H54 (cell line): Measurements from ENCODE around the gene ZBED6.
"Not testable (repeated sequence)": the region's sequence is repeated elsewhere in the genome, so short reads cannot be mapped to it uniquely, and the experiment has no call there.

Experiments used
- DNase-seq: peaks from one replicate; pipeline ENCODE4 v3.0.0; 2011; ENCODE audit warnings: low spot score, mixed read lengths; ENCODE audit not compliant: insufficient read length
- FAIRE-seq: peaks from 3 replicates; lab custom pipeline; 2011; peaks lifted over from hg19 to GRCh38; lab: Jason Lieb, UNC
- POLR2A ChIP-seq: IDR thresholded peaks from 2 replicates; pipeline ENCODE4 v1.6.1; 2011; ENCODE audit warnings: low read depth, mild to moderate bottlenecking, low read length

Gene ZBED6

DNA sequence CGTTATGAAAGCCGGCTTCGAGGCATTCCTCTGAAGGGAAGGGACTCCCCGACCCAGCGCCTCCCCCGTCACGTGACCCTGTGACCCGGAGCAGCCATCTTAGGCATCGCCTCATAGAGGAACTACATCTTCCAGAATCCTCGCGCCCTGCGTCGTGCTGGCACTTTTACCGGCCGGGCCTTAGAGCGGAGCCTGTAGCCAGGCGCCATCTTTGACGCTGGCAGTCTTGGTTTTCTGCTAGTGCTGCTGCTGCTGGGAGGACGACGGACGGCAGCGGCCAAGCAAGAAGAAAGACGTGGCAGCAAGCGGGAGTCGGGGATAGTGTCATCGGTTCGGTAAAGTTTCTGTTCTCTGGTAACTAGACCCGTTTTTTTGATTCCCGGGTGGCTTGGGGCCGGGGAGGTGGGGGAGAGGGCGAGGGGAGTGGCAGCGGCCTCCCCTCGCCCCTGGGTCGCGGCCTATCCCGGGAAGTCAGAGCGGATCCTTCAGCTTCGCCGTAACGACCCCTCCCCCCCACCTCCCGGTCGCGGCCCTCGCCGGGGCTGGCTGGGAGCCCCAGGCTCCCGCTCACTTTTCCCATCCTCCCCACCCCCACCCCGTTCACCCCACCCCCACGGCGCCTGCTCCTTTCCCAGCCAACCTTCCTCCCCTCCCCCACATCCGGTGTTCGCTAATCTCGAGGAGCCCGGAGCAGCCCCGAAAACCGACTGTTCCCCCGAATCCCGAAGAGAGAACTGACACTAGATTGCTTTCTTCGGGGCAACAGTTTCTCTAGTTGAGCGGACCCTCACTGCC lies at the start of gene ZBED6, which contains the start of gene ZC3H11A:
Gene ZBED6, plus strand, starts transcription at position 183 of the 795 bp plus-strand sequence. CDS start 1,900 bp downstream, outside the sequence.
Gene ZC3H11A, plus strand, starts transcription at position 183 of the 795 bp plus-strand sequence. CDS start 21,448 bp downstream, outside the sequence.
- FAIRE-seq (peak; percentile 61), DNase-seq (peak; percentile 85)
- TF ChIP-seq POLR2A, result peak; percentile 38

- TF ChIP-seq POLR2A, result no peak
- FAIRE-seq (no peak), DNase-seq (no peak)
These were observed 49.1 kb upstream of the ZBED6 start for GRCh38 chr1:203746281-203746680.

DNA sequence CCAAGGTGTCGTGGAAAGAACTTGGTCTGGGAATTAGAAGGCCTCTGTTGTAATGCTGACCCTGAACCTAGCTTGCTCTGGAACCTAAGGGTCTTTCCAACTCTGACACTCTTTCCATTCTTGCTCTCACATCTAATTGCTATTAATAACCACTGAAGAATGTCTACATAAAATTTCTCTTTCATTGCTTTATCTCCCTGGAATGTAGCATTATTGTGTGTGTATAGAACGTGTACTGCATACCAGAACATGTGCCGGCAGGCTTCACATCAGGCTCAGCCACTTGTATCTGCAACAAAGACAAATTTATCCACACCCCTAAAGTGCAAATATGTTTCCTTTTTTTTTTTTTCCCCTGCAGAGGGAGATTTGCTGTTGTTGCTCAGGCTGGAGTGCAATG lies 44.4 kb upstream of the ZBED6 start:
- FAIRE-seq, result no peak
- no peak for TF ChIP-seq POLR2A
- no peak for DNase-seq

GRCh38 chr1:203751618-203752361 lies 43.6 kb upstream of the ZBED6 start:
- DNase-seq, FAIRE-seq: not testable (repeated sequence)

DNA sequence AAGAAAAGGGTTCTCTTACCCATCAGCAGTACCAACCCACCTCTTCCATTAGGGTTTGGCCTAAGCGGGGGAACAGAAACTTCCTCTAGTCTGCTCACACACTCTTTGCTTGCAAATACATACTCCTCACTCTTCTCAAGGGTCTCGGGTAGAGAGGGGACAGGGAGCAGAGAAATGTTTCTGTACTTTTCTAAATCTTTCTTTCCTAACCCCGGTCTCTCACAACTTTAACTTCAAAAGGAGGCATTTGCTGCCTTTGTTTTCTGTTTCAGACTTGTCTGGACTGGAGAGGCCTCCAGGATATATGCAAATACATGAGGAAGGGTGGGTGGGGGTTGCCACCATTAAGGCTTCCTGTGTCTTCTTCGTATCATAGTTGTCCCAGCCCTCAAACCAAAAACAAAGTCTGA lies 41.0 kb upstream of the ZBED6 start:
- DNase-seq, result no peak
- no peak for TF ChIP-seq POLR2A
- FAIRE-seq, result no peak

DNA sequence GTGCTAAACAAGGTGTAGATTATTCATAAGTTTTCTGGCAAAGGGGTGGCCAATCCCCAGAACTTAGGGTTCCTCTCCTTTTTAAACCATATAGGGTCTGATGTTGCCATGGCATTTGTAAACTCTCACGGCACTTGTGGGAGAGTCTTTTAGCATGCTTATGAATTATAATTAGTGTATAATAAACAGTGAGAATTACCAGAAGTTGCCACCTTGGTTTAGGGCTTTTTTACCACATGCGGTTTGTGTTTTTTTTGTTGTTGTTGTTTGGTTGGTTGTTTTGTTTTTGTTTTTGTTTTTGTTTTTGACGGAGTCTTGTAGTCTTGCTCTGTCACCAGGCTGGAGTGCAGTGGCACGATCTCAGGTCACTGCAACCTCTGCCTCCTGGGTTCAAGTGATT lies 39.4 kb upstream of the ZBED6 start:
- FAIRE-seq, result no peak
- no peak for DNase-seq
- no peak for TF ChIP-seq POLR2A

GRCh38 chr1:203758749-203759148 lies 36.7 kb upstream of the ZBED6 start:
- DNase-seq, FAIRE-seq: not testable (repeated sequence)

DNA sequence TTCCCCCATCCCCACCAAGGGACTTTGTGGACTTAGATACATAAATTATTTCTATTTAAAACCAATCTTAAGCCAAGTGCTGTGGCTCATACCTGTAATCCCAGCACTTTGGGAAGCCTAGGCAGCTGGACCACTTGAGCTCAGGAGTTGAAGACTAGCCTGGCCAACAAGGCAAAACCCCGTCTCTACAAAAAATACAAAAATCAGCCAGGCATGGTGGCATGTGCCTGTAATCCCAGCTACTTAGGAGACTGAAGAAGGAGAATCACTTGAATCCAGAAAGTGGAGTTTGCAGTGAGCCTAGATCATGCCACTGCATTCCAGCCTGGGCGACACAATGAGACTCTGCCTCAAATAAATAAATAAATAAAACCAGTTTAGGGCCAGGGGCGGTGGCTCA lies 34.9 kb upstream of the ZBED6 start:
- no peak for TF ChIP-seq POLR2A
- DNase-seq (no peak), FAIRE-seq (no peak)

- FAIRE-seq, DNase-seq: not testable (repeated sequence)
These were observed 33.5 kb upstream of the ZBED6 start for GRCh38 chr1:203761958-203762357.

GRCh38 chr1:203763505-203763904 lies 31.9 kb upstream of the ZBED6 start:
- TF ChIP-seq POLR2A, result no peak
- no peak for DNase-seq
- FAIRE-seq, result no peak

DNA sequence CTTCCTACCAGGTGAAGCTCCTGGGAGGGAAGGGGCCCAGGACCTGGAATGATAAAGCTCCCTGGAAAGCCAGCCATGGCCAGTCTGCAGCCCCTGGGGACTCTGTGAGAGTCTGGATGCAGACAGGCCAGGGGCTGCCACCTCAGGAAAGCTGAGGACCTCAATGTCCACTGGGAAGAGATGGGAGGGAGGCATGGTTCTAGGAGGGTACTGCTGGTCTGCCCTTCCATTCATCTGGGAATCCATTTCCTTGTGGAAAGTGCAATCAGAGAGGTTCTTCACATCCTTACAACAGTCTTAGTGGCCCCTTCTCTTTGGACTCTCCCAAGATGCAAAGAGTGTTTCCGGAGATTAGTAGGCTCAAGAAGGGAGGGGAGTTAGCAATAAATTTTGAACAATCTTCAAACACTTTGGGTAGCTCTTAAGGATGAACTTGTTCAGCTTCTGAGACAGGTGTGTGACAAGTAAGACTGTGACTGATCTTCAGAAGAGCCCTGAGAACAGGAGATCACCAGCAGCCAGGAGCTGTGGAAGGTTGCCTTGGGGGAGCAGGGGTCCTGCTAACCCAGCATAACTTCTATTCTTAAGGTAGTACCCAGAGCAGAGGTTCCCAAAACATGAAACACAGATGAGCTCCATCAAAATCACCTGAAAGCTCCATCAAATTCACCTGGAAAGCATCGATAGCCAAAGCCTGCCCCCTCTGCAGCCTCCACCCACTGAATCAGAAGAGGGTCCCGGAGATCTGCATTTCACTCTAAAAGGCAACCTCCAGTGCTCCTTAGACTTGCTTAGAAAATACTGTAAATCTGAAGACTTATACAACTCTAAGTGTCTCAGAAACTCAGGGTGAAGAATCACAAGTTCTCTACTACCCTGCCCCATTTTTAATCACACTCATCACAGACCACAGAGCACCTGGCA lies 31.1 kb upstream of the ZBED6 start:
- no peak for DNase-seq
- no peak for TF ChIP-seq POLR2A
- no peak for FAIRE-seq

DNA sequence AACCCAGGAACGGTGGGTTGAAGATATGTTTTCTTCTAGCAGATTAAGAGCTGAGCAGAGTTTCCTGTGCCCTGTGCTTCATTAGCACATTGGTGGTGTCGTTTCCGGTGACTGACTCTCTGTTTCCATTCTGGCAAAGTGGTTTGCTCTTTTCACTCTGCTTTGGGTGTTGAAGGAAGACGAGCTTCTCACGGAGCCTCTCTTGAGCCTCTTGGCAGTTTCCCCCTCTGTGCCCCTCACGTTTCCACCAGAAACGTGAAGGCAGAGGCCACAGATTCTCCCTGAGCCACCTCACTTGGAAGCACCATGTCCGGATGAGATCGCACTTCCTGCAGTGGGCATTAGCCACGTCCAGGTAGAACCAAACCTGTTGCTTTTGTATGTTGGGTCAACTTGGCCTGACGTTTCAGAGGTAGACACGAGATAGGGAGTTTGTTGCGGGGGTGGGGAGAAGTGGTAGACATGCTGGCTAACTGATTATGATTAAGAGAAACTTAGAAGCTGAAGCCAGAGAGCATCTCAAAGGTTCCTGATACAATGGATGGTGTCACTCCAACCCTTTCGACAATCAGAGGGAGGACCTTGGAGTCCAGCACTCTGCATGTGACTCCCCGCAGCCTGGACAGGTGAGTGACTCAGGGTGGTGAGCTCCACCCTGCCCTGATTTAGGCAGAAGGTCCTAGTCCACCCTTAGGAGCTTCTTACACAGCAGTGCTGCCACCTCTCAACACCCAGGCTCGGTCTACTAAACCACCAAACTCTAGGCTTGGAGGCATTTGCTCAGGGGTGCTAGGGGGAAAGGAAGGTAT lies 30.2 kb upstream of the ZBED6 start, which contains the start of gene LAX1:
Gene LAX1, plus strand, starts transcription at position 155 of the 809 bp plus-strand sequence. Its CDS starts 383 bp downstream, at position 538.
- FAIRE-seq (no peak), DNase-seq (no peak)
- no peak for TF ChIP-seq POLR2A

DNA sequence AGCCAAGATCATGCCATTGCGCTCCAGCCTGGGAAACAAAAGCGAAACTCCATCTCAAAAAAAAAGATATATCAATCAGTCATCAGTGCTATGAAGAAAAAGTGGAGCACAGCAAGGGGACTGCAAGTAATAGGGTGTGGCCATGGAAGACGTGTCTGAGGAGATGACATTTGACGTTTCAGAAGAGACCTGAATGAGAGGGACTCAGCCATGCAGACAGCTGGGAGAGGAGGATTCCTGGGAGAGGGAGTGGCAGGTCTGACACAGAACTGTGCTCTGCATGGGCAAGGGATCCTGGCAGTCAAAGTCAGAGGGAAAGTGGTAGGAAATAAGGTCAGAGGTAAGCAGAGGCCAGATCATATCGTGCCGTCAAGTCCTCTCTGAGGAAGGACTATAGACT lies 27.2 kb upstream of the ZBED6 start:
- DNase-seq (no peak), FAIRE-seq (no peak)
- no peak for TF ChIP-seq POLR2A
